VCaP (cell line): Measurements from ENCODE around the gene CNTNAP3.
"Not testable (repeated sequence)": the region's sequence is repeated elsewhere in the genome, so short reads cannot be mapped to it uniquely, and the experiment has no call there.

Experiments used
- H3K27ac ChIP-seq: fragments of 450-650 bp; 2 replicates; pipeline ENCODE4 v1.5.1; 2017
- TF ChIP-seq, protein P1 (sequence below): fragments of 450-650 bp; conservative IDR thresholded peaks from 2 replicates; pipeline ENCODE4 v1.5.1; 2017; ENCODE audit warnings: mild to moderate bottlenecking, moderate library complexity

The CNTNAP3 gene

DNA sequence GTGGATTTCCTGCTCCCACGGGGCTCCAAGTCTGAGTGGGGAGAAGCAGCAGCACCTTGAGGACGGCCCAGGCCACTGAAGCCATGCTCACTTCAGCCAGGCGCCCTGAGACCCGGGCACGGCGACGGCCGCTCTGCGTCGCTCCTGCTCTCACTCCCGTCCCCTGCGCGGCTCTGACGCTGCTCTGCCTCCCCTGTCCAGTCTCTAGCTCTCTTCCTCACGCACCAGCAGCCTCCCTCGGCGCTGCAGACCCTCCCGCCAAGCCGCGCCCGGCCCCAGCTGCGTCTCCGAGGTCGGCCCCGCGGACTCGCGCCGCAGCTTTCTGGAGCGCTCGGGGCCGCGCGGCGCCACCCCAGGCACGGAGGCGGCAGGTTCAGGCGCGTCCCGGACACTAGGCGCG, at the start of gene CNTNAP3:
Gene CNTNAP3, minus strand, starts transcription at position 188 of the 400 bp plus-strand sequence. Its CDS starts 103 bp downstream, at position 85.
- not testable (repeated sequence) for H3K27ac ChIP-seq

DNA sequence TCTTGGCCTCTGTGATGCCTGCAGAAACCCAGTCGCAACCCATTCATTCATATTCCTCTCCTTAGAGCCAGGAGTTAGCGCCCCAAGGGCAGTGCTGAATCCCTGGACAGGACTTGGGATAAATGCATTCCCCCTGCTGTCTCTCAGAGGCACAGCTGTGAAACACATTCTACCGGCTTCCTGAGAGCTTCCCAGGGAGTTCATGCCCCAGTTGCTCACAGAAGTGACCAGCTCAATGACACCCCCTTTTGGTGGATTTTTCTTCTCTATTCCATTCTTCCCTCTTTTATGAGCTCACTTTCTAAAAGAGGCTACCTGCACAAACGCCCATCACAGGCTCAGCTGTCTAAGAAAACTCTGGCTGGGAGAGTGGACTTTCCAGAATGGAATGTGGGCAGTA, 8.0 kb downstream of the CNTNAP3 start:
- H3K27ac ChIP-seq = not testable (repeated sequence)

DNA sequence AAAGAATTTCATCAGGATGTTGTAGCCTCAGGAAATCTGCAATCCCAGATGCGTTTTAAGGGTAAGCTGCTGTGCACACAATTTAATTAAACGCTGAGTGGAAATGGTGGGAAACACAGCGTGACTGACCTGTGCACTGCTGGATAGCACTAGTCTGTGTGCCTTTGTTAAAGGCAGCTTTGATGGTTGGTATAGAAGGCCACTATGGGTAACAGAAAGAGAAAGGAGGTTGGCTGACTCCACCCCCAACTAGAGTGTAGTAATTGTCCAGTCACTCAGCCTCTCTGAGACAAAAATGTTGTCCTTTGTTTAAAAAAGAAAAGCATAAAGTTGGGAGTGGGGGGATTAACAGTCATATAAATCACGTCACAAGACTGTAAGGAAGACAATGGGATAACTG, 45.5 kb downstream of the CNTNAP3 start:
- H3K27ac ChIP-seq = not testable (repeated sequence)

DNA sequence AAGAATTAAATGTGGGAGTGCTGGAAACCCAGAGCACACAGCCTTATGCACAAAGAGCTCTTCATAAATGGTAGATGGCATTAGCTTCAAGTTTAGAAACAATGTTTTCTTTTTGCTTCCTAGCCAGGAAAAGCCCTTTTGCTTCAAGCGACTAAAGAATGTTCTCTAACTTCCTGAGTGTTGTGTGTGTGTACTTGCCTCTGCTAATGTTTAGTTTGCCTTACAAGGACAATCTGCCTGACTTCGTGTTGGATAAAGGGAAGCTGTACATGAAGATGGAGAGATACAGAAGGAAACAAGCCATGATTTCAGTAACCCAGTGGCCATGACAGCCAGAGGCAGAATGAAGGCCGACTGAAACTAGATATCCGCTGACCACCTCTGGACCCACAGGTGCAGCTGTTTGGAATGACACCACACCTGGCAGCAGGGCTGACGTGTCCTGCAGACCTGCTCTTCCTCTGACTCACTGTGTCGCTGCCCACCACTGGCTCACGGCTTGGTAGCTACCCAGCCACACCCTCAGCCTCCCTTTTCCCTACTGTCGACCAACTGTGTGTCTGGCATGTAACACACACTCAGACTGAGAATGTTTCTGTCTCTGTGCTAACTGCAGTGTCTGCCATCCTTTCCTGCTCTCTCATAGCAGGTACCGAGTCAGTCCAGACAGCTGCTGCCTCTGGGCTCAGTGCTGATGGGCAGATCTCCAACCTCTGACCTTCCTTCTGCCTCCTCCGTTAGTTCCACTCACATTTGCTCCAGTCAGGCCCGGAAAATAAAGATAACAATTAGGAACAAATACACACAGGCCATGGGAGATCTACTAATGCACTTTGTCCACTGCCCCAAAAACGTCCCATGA, 55.6 kb downstream of the CNTNAP3 start:
- H3K27ac ChIP-seq = not testable (repeated sequence)

DNA sequence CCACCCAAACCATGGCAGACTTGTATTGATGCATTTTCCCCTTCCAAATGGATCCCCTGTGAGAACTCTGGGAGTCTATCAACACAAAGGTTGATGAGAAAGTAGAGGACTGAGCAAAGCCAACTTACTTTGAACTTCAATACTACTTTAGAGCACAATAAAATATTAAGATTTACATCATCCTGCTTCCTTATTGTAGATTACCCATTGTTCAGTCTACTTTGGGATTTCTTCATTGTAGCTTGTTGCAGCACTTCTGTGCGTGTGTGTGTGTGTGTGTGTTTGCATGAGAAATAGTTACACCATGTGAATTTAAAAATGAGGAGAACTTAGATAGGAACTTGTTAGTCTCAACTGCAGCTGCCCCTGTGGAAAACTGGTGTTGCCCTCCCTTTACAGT, 72.0 kb downstream of the CNTNAP3 start:
- H3K27ac ChIP-seq = not testable (repeated sequence)

DNA sequence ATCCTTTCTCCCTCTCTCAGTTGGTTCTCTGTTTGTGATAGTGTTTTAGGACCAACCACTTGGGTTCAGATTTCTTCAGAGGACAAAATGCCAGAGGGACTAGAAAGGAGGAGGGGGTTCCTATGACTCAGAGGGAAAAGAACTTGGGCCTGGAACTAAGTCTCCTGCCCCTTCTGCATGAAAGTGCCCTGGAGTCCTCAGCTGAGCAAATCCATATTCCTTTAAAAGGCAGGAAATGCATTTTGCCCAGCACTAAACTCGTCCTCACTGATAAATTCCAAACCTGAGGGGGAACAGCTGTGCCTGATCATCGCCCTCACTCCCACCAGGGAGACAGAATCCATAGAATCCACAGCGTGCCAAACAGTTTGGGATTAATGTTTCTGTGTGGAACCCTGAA, 78.2 kb downstream of the CNTNAP3 start:
- H3K27ac ChIP-seq = not testable (repeated sequence)

DNA sequence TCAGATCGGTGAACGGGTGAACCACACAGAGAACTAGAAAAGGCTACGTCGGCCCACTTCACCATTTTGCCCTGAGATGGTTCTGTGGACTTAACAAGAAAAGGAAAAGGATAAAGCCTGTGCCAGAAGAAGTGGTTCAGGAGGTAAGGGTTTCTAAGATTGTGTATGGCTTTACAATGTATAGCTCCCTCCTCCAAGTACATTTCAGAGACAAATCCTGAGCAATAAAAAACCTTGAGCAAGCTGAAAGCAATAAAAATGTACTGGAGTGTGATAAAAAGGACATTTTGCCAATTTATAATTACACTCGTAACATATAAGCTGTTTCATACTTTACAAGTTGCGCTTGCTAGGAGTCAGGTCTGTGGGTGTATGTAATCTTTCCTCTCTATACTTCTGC, 81.3 kb downstream of the CNTNAP3 start:
- not testable (repeated sequence) for H3K27ac ChIP-seq

DNA sequence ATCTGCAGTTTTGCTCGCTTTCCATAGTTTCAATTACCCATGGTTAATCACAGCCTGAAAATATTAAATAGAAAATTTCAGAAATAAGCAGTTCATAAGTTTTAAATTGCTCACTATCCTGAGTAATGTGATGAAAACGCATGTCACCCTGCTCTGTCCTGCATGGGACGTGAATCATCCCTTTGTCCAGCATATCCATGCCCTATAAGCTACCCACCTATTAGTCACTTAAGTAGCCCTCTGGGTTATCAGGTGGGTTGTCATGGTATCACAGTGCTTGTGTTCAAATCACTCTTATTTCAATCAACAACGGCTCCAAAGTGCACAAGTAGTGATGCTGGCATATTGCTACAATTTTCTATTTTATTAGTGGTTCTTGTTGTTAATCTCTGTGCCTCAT, 82.1 kb downstream of the CNTNAP3 start:
- H3K27ac ChIP-seq = not testable (repeated sequence)

DNA sequence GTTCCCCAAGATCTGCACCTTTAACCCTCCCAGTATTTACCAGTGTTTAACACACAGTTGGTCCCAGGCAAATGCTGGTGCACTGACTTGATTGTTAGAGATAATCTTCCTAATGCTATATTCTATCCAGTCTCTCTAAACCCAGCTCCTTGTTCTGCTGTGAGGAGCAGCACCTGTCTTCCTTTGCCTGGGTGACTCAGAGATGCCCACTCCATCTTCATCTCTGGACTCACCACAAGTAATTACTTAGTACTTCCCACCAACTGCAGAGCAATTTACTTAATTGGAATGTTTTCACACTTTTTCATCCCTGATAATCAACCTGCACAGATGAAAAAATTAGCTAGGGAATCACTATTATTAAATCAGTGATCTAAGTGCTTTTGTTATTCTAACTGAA, 87.6 kb downstream of the CNTNAP3 start:
- H3K27ac ChIP-seq = not testable (repeated sequence)

DNA sequence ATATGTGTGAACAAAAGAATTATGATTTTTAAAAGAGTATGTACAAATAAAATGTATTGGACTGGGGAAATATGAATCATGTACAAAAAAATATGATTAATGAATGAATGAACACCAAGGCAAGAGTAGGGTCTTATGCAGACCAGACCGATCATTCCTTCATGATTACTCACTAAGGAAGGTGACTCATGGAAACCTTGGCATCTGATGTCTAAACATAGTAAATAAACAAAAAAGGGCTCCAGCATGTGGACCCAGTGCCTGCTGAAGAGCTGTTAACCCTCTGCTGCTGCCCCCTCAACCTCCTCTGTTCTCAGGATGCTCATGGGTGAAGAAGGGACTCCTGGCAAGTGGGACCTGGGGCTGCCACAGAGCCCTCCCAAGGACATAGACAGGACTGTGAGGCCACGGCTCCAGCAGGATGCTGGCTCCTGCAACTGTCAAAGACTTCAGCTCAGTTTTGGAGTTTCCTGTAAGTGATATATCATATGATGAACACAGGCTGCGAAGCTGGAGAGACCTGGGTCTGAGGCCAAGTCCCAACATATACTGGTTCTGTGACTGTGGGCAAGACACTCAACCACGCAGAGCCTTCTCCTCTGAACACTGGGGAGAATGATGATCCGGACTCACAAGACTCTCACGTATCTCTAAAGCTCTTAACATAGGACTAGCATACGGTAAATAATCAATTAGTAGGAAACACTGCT, 89.8 kb downstream of the CNTNAP3 start:
- H3K27ac ChIP-seq = not testable (repeated sequence)

DNA sequence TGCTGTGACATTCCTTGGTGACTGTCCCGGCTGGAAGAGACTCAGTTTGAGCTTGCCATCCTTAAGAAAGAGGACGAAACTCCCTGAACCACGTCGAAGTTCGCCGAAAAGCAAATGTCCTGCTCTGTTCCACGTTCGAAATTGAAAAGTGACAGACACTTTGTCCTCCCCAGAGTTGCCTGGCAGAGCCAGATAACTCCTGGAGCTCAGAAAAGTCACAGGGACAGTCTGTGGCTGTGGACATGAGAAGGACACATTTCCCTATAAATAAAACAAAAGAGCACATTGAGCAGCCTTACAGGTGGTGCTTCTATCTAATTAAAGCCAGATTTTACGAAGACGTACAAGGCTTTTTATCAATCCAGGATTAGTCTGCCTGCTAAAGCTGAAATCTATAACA, 116.6 kb downstream of the CNTNAP3 start:
- not testable (repeated sequence) for H3K27ac ChIP-seq

DNA sequence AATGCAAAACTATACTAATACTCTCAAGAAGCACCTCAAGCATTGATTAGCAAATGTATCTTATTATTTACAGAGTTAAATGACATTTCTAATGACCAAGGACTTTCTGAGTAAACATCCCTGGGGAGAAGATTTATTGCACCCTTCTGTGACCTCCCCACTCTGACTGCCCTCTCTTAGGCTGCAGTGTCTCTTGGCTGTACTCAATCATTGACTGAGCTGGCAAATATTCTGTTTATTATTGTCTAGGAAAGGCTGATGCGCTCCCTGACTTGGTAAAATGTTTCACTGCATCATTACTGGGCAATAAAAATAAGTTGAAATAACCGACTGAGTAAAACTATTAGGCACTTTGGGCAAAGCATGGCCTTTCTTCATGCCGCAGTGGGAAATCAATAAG, 130.3 kb downstream of the CNTNAP3 start:
- not testable (repeated sequence) for H3K27ac ChIP-seq

DNA sequence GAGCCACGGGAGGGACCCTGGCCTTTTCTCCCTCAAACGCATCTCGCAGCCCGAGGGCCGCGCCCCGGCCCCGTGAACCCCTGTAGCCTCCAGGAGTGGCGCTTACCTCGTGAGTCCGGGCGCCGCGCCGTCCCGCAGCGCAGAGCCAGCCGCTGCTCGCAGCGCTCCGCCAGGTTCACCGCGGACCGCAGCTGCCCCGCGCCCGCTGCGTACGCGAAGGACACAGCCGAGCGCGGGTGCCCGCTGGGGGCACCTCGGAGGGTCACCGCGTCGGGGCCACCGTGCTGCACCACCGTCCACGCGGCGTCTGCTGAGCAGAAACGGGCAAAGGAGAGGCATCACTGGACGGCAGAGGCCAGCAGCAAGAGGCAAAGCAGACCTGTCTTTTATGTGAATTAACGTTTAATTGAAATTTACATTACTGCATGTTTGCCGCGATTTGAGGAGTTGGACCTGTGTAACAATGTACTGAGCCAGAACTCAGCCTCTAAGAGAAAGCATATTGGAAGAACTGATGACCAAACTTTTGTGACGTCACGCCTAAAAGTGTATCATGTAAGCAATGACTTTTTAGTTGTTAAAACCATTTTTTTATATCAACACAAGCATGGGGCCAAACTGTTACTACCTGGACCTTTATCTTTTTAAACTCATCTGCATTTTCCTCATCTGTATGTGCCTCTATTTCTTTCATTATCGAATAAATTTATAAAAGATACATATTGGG, 155.0 kb downstream of the CNTNAP3 start:
- not testable (repeated sequence) for H3K27ac ChIP-seq

DNA sequence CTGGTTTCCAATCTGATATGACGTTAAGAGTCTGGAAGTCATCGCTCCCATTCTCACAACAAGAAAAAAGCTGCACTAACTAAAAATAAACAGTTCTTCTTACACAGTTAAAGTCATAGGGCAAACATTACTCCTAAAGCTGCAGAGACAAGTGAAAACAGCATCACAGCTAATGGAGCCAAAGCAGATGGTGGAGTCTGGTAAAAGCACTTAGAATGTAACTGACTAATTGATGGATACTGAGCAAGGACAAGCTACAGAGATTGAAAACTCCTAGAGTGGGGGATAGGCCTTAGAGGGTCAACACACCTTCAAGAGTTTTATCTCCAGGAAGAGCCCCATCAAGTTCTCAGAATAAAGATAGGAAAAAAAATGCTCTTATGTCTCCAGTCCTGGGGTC, 166.6 kb downstream of the CNTNAP3 start:
- not testable (repeated sequence) for H3K27ac ChIP-seq

DNA sequence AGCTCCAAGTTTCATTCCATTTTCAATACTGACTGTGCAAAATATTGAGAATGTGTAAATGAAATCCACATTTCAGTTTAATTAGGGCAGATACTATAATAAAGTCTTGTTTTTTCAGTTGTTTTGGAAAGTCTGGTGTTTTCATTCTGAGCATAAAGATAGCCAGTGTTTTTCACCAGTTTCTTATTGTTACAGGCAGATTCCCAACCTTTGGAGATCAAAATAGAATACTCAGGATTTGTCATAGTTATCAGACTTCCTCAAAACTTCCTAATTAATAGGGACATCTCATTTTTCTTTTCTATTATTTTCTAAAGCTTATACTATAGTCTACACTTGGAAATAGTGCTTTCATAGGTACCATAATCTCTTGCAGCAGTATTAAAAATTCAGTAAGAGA, 176.2 kb downstream of the CNTNAP3 start:
- not testable (repeated sequence) for H3K27ac ChIP-seq

DNA sequence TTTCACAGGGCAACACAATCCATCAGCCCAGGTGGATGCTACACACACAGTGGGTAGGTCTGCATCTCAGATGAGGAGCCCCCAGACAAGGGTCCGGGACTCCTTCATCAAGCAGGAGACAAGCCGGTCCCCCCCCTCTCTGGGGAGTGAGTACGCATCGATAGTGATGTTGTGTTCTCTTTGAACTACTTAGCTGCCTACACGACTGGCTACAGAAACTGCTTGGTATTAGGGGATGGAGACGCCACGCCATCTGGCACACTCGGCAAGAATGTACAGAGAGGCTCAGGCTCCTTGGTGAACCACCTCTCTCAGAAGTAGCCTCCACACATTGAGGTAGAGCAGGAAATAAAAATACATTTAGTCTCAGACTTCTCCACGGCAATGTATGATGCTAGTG, 179.8 kb downstream of the CNTNAP3 start:
- TF ChIP-seq, protein P1, sequence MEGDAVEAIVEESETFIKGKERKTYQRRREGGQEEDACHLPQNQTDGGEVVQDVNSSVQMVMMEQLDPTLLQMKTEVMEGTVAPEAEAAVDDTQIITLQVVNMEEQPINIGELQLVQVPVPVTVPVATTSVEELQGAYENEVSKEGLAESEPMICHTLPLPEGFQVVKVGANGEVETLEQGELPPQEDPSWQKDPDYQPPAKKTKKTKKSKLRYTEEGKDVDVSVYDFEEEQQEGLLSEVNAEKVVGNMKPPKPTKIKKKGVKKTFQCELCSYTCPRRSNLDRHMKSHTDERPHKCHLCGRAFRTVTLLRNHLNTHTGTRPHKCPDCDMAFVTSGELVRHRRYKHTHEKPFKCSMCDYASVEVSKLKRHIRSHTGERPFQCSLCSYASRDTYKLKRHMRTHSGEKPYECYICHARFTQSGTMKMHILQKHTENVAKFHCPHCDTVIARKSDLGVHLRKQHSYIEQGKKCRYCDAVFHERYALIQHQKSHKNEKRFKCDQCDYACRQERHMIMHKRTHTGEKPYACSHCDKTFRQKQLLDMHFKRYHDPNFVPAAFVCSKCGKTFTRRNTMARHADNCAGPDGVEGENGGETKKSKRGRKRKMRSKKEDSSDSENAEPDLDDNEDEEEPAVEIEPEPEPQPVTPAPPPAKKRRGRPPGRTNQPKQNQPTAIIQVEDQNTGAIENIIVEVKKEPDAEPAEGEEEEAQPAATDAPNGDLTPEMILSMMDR = no peak
- H3K27ac ChIP-seq = no peak overlapping the region

DNA sequence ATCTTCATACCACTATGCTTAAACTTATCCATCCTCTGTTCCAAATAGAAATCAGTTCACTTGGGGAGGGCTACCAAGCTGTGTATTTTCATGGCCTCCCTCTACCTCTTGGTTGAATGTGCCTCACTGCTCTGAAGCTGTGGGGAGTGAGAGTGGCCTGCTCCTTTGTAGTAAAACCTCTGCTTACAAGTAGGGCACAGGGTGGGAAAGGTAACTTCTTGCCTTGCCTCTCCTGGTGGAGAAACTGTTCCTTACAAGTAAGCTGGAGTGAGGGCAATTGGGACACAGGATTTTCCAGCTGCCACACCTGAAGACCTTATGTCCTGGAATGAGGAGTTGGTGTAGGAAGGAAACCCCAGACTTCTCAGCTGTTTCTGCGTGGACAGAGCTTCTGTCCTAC, 190.8 kb downstream of the CNTNAP3 start:
- not testable (repeated sequence) for H3K27ac ChIP-seq

DNA sequence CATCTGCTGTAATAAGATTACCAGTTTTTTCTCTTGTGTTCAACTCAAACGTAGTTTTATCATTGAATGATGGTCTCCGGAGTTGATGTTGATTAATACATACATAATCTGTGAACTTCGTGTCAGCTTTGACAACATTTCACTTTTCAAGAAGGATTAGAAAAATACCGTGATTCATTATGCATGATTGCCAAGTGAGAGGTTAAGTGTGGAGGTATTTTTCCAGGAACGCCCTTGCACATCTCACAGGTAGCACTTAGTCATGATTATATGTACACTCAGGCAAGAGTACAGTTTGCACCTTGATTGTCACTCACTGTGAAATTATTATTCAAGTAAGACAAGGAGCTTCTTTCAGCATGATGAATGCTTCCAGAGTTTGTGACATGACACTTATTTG, 202.7 kb downstream of the CNTNAP3 start:
- H3K27ac ChIP-seq = not testable (repeated sequence)

DNA sequence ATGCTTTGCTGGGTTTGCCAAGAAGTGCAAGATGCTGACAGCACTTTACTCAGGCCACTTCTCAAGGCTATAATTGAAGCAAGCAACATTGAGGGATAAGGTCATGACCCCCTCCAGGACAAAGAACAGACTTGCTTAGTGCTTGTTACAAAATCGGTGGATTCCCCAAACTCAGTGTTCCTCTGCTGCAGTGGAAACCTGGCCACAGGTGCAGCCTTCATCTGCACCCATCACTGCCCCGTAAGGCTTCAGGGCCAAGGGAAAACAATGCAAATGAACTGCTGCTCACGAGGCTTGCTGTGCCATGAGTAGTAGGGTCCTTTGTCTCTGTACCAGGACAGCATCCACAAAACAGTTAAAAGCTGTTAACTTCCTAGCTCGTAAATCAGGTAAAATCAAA, 205.4 kb downstream of the CNTNAP3 start:
- H3K27ac ChIP-seq = not testable (repeated sequence)

DNA sequence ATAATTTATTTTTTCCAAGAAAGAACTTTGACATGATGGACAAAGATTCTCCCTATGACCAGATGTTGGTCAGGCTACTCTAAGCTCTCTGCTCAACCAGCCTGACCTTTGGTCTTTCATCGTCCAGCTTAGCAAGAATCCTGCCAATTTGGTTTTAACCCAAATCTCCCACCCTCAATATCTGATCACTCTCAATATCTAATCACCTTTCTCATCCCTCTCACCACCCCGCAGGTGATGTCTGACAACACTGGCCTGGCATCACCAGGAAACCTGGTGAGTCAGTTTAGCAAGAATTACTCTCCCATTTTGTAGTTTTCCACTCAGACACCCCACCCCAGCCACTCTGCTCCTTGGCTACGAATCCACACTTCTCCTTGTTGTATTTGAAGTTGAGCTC, 207.9 kb downstream of the CNTNAP3 start:
- not testable (repeated sequence) for H3K27ac ChIP-seq
